Testis (tissue), 3 donors: ENCODE data around the gene CERKL. TPM values are rescaled to one million over a fixed set of nuclear protein-coding genes. Genes with fewer than 3 reads are reported as not detected.

Experiments used
- DNase-seq: peaks from one replicate; pipeline ENCODE4 v3.0.0-alpha.2; 2019
- H3K27ac ChIP-seq, 2 donors: fragments of 200-600 bp; sonication (generic); one replicate each; pipeline ENCODE4 v1.5.1; 2019
- H3K27me3 ChIP-seq: fragments of 200-600 bp; sonication (generic); one replicate; pipeline ENCODE4 v1.5.1; 2019
- H3K36me3 ChIP-seq: fragments of 200-600 bp; sonication (generic); one replicate; pipeline ENCODE4 v1.5.1; 2017; ENCODE audit warnings: low read depth; ENCODE audit errors: missing control alignments
- H3K4me1 ChIP-seq: fragments of 200-600 bp; sonication (generic); one replicate; pipeline ENCODE4 v1.5.1; 2019
- H3K4me3 ChIP-seq, 2 donors: fragments of 200-600 bp; sonication (generic); one replicate each; pipeline ENCODE4 v1.5.1; 2017 to 2019
- H3K9me3 ChIP-seq: fragments of 200-600 bp; sonication (generic); one replicate; pipeline ENCODE4 v1.5.1; 2017
- CTCF ChIP-seq, 3 experiments: fragments of 450-650 bp in 2 of 3; fragments of 200-600 bp in 1 of 3; sonication (generic) in 1 of 3; IDR thresholded peaks; one replicate each; pipeline ENCODE4 v1.5.1; 2016 to 2019; ENCODE audit warnings: antibody characterized with exemption in 3 of 3, mild to moderate bottlenecking in 2 of 3, moderate library complexity in 1 of 3
- POLR2A ChIP-seq: fragments of 450-650 bp; IDR thresholded peaks from one replicate; pipeline ENCODE4 v1.6.1; 2017; ENCODE audit warnings: antibody characterized with exemption, mild to moderate bottlenecking, moderate library complexity
- WGBS, 2 donors: methylation state at CpG; one replicate each; pipeline ENCODE4 v1.1.5; 2018; 5-methylcytosine and 5-hydroxymethylcytosine counted together
- intact Hi-C: fragments of 100-400 bp; cut with DNase I; formaldehyde crosslinking; loops from one replicate; pipeline ENCODE4 v1.15.1; 2023; ENCODE audit warnings: low total_unique reads
- polyA plus RNA-seq: library from polyadenylated mRNA; stranded (reverse); fragments of 350-450 nt; fragmentation: Illumina TruSeq; extraction: RNeasy Lipid Tissue Mini Kit (QIAGEN cat#74804); gene quantifications from one replicate; pipeline ENCODE4 v1.2.3, GENCODE V29; 2014; ENCODE audit warnings: low read depth, low replicate concordance; ENCODE audit not compliant: insufficient read depth
- total RNA-seq, 2 donors: library from RNA; depleted of rRNA; stranded (reverse); fragments of >200 nt; gene quantifications; one replicate each; pipeline ENCODE4 v1.2.3, GENCODE V29; 2016

CERKL gene
- total and polyA plus RNA-seq, 3 donors from 2014 or later = 0.62 to 2.2 (median 2.1) TPM

- Histone ChIP-seq H3K36me3 (no peaks in the 10 kb centered on the region), H3K4me1 (no peaks in the 10 kb centered on the region), H3K4me3 (no peak overlapping the region), H3K9me3 (no peaks in the 10 kb centered on the region), H3K27me3 (no peaks in the 10 kb centered on the region), H3K27ac (no peak overlapping the region)
- intact Hi-C loops = no loop called here
- 64 to 68% methylated on average over 1 of the region's 1 CpG for WGBS, 2 donors
- DNase-seq = no peak
- no peak for TF ChIP-seq POLR2A
- TF ChIP-seq CTCF (IDR thresholded peaks at IDR 0.05) = no peak
Measured at GRCh38 chr2:181670632-181671031, 13.7 kb upstream of the CERKL start.

GRCh38 chr2:181667234-181667633 is 10.3 kb upstream of the CERKL start:
- Histone ChIP-seq H3K36me3 (no peaks in the 10 kb centered on the region), H3K9me3 (no peaks in the 10 kb centered on the region), H3K4me1 (no peaks in the 10 kb centered on the region), H3K27me3 (no peaks in the 10 kb centered on the region), H3K27ac (no peak overlapping the region), H3K4me3 (no peak overlapping the region)
- intact Hi-C loops = no loop called here
- no peak for DNase-seq
- 74 to 78% methylated on average over 1 of the region's 1 CpG for WGBS, 2 donors
- no peak for TF ChIP-seq POLR2A
- TF ChIP-seq CTCF (IDR thresholded peaks at IDR 0.05) = no peak

- no peak overlapping the region for H3K4me3 ChIP-seq
- H3K4me1 ChIP-seq = no peaks in the 10 kb centered on the region
- TF ChIP-seq POLR2A = no peak
- TF ChIP-seq CTCF (IDR thresholded peaks at IDR 0.05) = no peak
- no peak overlapping the region for H3K27ac ChIP-seq
- no peaks in the 10 kb centered on the region for H3K27me3 ChIP-seq
- intact Hi-C loops = no loop called here
- H3K9me3 ChIP-seq = no peaks in the 10 kb centered on the region
- WGBS, 2 donors = 92 to 97% methylated on average over 2 of the region's 2 CpGs
- no peaks in the 10 kb centered on the region for H3K36me3 ChIP-seq
- DNase-seq = no peak
Measured at GRCh38 chr2:181662287-181662686, 5.4 kb upstream of the CERKL start.

GRCh38 chr2:181660181-181660580 is 3.3 kb upstream of the CERKL start:
- H3K27me3 ChIP-seq = no peaks in the 10 kb centered on the region
- no peaks in the 10 kb centered on the region for H3K36me3 ChIP-seq
- 58 to 66% methylated on average over 3 of the region's 3 CpGs for WGBS, 2 donors
- no peak overlapping the region for H3K4me3 ChIP-seq
- intact Hi-C loops = no loop called here
- no peaks in the 10 kb centered on the region for H3K9me3 ChIP-seq
- TF ChIP-seq CTCF (IDR thresholded peaks at IDR 0.05) (no peak), POLR2A (no peak)
- H3K4me1 ChIP-seq = peaks cover 9% of the 10 kb centered on the region
- no peak overlapping the region for H3K27ac ChIP-seq
- no peak for DNase-seq

GRCh38 chr2:181658444-181658843 is 1.5 kb upstream of the CERKL start:
- no peak overlapping the region for H3K27ac ChIP-seq
- no peak overlapping the region for H3K4me3 ChIP-seq
- H3K9me3 ChIP-seq = no peaks in the 10 kb centered on the region
- DNase-seq = no peak
- no peak for TF ChIP-seq POLR2A
- TF ChIP-seq CTCF (IDR thresholded peaks at IDR 0.05) = no peak
- no peaks in the 10 kb centered on the region for H3K27me3 ChIP-seq
- peaks cover 9% of the 10 kb centered on the region for H3K4me1 ChIP-seq
- H3K36me3 ChIP-seq = no peaks in the 10 kb centered on the region
- intact Hi-C loops = no loop called here
- WGBS, 2 donors = 49 to 61% methylated on average over 4 of the region's 4 CpGs
